HG03095 (cell line): Measurements from ENCODE around the gene CD2.
A peak's percentile ranks its signal among the peaks of the same experiment; 100 is the strongest.
"Not testable (repeated sequence)": the region's sequence is repeated elsewhere in the genome, so short reads cannot be mapped to it uniquely, and the experiment has no call there.

Source experiments
- ATAC-seq: cut with Tn5 transposase; IDR thresholded peaks from one replicate; pipeline ENCODE4 v1.9.1; 2021; ENCODE audit warnings: moderate library complexity; ENCODE audit not compliant: unreplicated experiment

CD2 gene

GRCh38 chr1:116756092-116756491 lies 1.9 kb downstream of the CD2 start:
- ATAC-seq, result not testable (repeated sequence)

GRCh38 chr1:116758456-116758815 lies 4.2 kb downstream of the CD2 start:
- not testable (repeated sequence) for ATAC-seq

DNA sequence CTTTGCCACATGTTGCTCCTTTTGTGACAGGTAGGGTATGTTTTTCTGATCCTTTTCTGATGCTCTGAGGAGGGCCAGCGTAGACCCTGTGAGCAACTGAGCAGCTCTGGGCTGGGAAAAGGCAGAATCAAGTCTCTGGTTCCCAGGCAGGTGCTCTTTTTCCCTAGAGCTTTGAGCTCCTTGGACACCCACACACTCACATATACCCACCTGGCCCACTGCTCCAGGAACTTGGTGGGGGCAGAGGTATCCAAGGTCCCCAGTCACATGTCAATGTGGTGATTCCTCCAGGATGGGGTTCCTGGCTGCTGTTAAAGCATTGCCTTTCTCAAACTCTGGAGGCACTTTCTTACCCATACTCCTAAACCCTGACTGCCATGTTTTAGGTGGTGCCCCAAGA lies 5.4 kb downstream of the CD2 start:
- no peak for ATAC-seq

GRCh38 chr1:116760487-116760886 lies 6.3 kb downstream of the CD2 start:
- no peak for ATAC-seq

- ATAC-seq, result no peak
Observed at GRCh38 chr1:116760996-116761665, 6.9 kb downstream of the CD2 start.

DNA sequence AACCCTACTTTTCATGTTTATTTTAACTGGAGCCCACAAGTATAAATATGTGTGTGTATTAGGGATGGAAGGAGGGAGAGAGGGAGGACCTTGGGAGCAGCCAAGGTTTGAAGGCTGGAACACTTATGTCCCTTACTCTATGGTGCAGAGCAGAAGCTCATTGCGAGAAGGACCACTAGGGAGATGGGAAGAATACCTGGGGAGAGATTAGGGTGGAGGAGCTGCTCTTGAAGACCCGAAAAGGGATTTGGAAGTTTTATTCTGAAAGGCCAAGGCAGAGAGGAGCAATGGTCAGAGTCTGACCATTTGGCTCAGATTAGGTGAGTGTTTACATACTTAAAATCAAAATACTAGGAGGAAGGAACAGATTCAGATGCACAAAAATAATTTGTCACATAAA lies 8.1 kb downstream of the CD2 start:
- ATAC-seq, result no peak

GRCh38 chr1:116762781-116763115 lies 8.5 kb downstream of the CD2 start:
- ATAC-seq, result no peak

DNA sequence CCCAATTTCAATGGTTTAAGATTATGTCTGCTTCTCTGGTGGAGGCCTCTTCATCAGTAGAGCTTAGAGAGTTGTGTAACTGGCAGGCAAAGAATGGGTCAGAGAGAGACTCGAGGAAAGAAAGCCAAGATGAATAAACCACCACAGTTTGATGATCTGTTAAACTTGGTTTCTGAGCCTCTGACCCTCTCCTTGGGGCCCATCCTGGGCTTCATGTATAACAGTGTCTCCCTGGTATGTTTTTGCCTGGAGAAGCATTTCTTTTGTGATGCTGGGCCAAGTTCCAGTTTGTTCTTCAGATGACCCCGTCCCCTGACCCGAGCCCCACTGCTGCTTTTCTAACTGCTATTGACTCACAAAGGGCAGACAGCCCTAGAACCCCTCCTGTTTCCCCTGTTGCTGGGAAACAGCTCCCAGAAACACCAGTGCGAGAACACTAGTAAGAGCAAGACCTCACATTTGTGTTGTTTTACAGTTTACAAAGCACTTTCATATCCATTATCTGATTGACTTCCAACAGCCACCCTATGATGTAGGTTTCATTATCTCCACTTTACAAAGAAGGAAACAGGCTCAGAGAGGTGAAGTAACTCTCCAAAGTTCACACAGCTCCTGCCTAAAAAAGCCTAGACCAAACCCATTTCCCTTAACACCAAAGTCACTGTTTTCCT lies 9.0 kb downstream of the CD2 start:
- ATAC-seq, result no peak

DNA sequence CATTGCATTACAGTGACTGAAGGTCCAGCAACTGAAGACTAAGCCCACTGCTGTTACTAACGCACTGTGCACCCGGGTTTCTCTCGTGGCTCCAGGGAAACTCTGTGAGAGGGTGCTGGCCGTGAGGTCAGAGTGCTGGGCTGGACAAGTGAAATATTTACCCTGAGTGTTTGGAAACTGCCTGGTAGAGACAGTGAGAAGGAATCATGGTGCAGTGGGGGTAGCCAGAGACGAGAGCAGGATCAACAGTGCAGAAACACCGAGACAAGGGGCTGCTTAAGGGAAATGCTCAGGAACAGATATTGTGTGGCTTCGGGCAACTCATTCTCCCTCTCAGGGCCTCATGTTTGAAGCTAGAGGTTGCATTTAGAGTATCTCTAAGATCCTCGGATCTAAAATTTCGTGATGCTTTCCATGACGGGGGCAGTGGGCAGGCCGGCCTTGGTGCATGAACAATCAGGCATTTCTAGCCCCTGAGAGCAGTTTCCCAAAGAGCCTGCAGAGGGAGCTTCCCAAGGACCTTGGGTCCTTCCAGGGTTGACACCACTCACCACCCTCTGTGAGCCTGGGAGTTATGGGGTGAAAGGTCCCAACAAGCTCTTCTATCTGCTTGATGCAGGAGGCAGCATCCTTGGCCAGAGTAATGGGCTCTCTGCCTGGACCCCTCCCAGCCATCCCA lies 9.7 kb downstream of the CD2 start:
- no peak for ATAC-seq

GRCh38 chr1:116764466-116764898 lies 10.3 kb downstream of the CD2 start:
- no peak for ATAC-seq

GRCh38 chr1:116764906-116765862 lies 11.0 kb downstream of the CD2 start:
- ATAC-seq, result no peak

- no peak for ATAC-seq
Observed at GRCh38 chr1:116765962-116766361, 11.7 kb downstream of the CD2 start.

DNA sequence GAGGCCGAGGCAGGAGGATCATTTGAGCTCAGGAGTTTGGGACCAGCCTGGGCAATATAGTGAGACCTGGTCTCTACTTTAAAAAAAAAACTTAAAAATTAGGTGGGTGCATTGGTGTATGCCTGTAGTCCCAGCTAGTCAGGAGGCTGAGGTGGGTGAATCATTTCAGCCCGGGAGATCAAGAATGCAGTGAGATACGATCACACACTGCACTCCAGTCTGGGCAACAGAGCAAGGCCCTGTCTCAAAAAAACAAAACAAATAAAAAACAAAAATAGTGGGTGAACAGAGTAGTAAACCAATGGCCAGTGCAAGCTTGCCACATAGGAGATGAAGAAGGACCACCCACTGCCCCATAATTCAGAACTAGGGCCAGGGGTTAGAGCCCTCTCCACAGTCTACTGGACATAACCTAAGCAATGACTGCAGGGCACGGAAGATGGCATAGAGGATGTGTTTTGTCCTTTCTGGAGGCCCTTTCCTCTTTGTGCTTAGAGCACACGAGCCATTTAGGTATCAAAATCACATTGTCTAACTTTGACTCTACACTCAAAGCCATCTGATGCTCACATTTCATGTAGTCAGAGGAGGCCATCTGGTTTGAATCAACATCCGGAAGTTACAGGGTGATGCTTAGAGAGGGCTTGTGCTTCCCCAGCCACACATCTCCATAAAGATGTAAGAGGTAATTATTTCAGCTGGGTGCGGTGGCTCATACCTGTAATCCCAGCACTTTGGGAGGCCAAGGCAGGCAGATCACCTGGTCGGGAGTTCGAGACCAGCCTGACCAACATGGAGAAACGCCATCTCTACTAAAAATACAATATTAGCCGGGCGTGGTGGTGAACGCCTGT lies 12.6 kb downstream of the CD2 start:
- ATAC-seq, result no peak

DNA sequence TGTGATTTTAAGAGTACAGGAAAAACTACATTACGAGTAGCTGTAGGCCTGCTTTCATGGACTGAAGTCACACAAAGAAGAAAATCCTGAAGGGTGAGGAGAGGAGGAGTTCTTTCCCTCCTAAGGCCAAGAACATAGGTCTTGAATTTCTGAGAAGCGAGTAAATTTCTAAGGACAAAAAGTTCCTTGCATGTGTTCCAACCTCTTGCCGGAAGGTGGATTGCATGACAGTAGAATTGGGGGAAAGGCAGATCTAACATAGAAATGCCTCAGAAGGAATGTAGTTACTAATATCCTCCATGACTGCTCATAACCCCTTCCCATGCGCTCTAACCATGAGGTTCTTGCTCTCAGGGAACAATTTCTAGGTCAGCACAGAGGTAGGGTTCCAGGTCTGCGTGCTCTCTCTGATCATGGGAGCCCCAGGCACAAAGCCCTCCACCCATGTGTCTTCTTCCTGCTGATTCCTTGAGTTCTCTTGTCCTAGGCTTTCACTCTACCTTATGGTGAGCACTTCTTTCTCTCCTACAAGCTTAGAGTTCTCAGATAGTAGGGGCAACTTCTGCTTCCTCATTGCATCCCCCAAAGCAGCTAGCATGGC lies 13.7 kb downstream of the CD2 start:
- no peak for ATAC-seq

DNA sequence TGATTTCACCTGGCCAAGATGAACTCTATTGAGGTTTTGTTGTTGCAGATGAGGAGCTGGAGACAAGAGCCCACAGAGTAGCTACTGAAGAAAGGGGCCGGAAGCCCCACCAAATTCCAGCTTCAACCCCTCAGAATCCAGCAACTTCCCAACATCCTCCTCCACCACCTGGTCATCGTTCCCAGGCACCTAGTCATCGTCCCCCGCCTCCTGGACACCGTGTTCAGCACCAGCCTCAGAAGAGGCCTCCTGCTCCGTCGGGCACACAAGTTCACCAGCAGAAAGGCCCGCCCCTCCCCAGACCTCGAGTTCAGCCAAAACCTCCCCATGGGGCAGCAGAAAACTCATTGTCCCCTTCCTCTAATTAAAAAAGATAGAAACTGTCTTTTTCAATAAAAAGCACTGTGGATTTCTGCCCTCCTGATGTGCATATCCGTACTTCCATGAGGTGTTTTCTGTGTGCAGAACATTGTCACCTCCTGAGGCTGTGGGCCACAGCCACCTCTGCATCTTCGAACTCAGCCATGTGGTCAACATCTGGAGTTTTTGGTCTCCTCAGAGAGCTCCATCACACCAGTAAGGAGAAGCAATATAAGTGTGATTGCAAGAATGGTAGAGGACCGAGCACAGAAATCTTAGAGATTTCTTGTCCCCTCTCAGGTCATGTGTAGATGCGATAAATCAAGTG lies 14.3 kb downstream of the CD2 start:
- ATAC-seq, result no peak

- ATAC-seq, result no peak
Observed at GRCh38 chr1:116769104-116769452, 14.8 kb downstream of the CD2 start.

DNA sequence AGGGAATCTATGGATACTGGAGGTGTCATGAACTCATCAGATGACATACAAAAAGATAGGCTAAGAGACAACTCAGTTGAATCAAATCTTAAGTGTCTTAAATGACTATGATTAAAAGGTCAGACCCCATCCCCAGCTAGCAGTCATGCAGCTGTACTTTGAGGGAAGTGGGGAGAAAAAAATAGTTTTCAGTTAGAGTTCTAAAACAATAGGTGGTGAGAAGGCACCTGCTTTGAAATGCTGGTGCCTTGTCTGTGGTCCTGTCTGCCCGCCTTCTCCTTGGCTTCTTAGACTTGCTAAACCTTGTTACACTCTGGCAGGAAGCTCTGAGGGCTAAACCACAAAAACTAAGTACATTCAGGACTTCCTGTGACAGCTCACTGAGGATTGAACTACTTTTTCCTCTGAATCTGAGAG lies 15.3 kb downstream of the CD2 start:
- ATAC-seq, result peak; percentile 75

GRCh38 chr1:116769994-116770393 lies 15.8 kb downstream of the CD2 start:
- no peak for ATAC-seq

GRCh38 chr1:116770625-116771024 lies 16.4 kb downstream of the CD2 start:
- no peak for ATAC-seq
